Measurements from ENCODE around the gene MOGAT2. TPM values are rescaled to one million over a fixed set of nuclear protein-coding genes. Genes with fewer than 3 reads are reported as not detected.

MOGAT2 gene
- total and polyA plus RNA-seq, 2 of the 13 experiments (the other 11 are each of a cell fraction or from before 2014, with no cell fraction given) = 27.2 to 27.8 TPM

DNA sequence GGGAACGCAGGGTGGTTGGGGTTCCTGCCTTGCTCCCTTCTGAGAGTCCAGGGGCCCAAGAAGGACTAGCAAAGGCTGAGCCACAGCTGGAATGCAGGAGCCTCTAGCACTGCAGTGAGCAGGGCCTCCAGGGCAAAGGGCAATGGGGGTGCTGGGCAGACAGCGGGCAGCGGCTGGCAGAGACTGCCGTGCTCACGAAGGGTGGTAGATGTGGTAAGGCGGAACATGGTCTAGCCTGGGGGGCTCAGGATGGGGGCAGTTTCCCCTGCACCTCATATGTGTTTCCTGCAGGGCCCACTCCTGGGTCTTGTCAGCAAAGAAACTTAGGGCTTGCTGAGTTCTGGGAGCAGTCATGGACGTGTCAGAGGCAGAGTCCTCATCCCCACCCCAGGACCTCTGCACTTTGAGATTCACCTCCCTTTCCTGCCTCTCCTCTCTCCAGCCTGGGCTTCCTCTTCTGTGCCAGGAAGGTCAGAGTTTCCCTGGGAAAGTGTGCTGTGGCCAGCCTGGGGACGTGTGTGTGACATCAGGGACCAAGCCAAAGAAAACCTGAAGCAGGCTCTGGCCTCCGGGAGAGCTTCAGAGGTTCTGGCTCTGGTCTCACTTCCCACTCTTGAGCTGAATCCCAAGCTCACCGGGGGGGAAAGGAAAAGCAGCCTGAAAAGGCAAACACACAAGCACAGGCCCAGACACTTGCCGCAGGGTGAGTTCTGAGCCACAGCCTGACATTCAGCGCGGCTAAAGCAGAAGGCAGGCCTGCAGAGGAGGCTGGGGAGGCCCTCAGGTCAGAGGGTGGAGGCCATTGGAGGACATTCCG lies 4.4 kb downstream of the MOGAT2 start (continued):
- TF ChIP-seq, protein P1, sequence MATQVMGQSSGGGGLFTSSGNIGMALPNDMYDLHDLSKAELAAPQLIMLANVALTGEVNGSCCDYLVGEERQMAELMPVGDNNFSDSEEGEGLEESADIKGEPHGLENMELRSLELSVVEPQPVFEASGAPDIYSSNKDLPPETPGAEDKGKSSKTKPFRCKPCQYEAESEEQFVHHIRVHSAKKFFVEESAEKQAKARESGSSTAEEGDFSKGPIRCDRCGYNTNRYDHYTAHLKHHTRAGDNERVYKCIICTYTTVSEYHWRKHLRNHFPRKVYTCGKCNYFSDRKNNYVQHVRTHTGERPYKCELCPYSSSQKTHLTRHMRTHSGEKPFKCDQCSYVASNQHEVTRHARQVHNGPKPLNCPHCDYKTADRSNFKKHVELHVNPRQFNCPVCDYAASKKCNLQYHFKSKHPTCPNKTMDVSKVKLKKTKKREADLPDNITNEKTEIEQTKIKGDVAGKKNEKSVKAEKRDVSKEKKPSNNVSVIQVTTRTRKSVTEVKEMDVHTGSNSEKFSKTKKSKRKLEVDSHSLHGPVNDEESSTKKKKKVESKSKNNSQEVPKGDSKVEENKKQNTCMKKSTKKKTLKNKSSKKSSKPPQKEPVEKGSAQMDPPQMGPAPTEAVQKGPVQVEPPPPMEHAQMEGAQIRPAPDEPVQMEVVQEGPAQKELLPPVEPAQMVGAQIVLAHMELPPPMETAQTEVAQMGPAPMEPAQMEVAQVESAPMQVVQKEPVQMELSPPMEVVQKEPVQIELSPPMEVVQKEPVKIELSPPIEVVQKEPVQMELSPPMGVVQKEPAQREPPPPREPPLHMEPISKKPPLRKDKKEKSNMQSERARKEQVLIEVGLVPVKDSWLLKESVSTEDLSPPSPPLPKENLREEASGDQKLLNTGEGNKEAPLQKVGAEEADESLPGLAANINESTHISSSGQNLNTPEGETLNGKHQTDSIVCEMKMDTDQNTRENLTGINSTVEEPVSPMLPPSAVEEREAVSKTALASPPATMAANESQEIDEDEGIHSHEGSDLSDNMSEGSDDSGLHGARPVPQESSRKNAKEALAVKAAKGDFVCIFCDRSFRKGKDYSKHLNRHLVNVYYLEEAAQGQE (IDR thresholded peaks at IDR 0.05; ENCODE audit: borderline replicate concordance in 1 of 2, low read depth in 1 of 2, low read length in 2 of 2) = no peak
- TF ChIP-seq ZNF280B (CRISPR knock-in tag; IDR thresholded peaks at IDR 0.05; ENCODE audit: borderline replicate concordance) (no peak), DNMT3B (CRISPR knock-in tag; conservative IDR thresholded peaks at IDR 0.05) (no peak), ZNF235 (CRISPR knock-in tag; IDR thresholded peaks at IDR 0.05; ENCODE audit: borderline replicate concordance) (no peak), ZNF138 (CRISPR knock-in tag; IDR thresholded peaks at IDR 0.05; ENCODE audit: low read depth) (0 out of 2 replicates have a peak, but pooled peaks have one; percentile 41), MTA3 (CRISPR knock-in tag; IDR thresholded peaks at IDR 0.05) (no peak), MXD1 (CRISPR knock-in tag; IDR thresholded peaks at IDR 0.05) (no peak), ZNF501 (CRISPR knock-in tag; IDR thresholded peaks at IDR 0.05) (no peak), ZNF253 (CRISPR knock-in tag; IDR thresholded peaks at IDR 0.05; ENCODE audit: borderline replicate concordance) (no peak), ZNF788 (CRISPR knock-in tag; IDR thresholded peaks at IDR 0.05; ENCODE audit: borderline replicate concordance) (0 out of 2 replicates have a peak, but pooled peaks have one; percentile 22), TBL1XR1 (IDR thresholded peaks at IDR 0.05; ENCODE audit: borderline replicate concordance, low read length, partially characterized antibody) (no peak), ZNF430 (CRISPR knock-in tag; IDR thresholded peaks at IDR 0.05) (no peak), STAG1 (CRISPR knock-in tag; IDR thresholded peaks at IDR 0.05) (0 out of 2 replicates have a peak, but pooled peaks have one; percentile 4), POLR2A (IDR thresholded peaks at IDR 0.05; ENCODE audit: insufficient read depth in 1 of 2, low read depth in 2 of 2, low read length in 2 of 2) (no peak)
- TF ChIP-seq, protein P2, sequence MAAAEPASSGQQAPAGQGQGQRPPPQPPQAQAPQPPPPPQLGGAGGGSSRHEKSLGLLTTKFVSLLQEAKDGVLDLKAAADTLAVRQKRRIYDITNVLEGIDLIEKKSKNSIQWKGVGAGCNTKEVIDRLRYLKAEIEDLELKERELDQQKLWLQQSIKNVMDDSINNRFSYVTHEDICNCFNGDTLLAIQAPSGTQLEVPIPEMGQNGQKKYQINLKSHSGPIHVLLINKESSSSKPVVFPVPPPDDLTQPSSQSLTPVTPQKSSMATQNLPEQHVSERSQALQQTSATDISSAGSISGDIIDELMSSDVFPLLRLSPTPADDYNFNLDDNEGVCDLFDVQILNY (CRISPR knock-in tag; conservative IDR thresholded peaks at IDR 0.05) = no peak
- TF ChIP-seq, protein P3, sequence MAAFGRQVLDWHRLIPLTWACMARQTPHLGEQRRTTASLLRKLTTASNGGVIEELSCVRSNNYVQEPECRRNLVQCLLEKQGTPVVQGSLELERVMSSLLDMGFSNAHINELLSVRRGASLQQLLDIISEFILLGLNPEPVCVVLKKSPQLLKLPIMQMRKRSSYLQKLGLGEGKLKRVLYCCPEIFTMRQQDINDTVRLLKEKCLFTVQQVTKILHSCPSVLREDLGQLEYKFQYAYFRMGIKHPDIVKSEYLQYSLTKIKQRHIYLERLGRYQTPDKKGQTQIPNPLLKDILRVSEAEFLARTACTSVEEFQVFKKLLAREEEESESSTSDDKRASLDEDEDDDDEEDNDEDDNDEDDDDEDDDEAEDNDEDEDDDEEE (CRISPR knock-in tag; IDR thresholded peaks at IDR 0.05) = no peak
- TF ChIP-seq, protein P4, sequence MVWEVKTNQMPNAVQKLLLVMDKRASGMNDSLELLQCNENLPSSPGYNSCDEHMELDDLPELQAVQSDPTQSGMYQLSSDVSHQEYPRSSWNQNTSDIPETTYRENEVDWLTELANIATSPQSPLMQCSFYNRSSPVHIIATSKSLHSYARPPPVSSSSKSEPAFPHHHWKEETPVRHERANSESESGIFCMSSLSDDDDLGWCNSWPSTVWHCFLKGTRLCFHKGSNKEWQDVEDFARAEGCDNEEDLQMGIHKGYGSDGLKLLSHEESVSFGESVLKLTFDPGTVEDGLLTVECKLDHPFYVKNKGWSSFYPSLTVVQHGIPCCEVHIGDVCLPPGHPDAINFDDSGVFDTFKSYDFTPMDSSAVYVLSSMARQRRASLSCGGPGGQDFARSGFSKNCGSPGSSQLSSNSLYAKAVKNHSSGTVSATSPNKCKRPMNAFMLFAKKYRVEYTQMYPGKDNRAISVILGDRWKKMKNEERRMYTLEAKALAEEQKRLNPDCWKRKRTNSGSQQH (CRISPR knock-in tag; IDR thresholded peaks at IDR 0.05; ENCODE audit: low read depth) = no peak
